ENCODE measurements around the gene PTPRN2. TPM values are rescaled to one million over a fixed set of nuclear protein-coding genes. Genes with fewer than 3 reads are reported as not detected.
"Not testable (repeated sequence)": the region's sequence is repeated elsewhere in the genome, so short reads cannot be mapped to it uniquely, and the experiment has no call there.

Gene PTPRN2
- total and polyA plus RNA-seq, 8 donors: 4.9 to 136 (median 46.8) TPM

DNA sequence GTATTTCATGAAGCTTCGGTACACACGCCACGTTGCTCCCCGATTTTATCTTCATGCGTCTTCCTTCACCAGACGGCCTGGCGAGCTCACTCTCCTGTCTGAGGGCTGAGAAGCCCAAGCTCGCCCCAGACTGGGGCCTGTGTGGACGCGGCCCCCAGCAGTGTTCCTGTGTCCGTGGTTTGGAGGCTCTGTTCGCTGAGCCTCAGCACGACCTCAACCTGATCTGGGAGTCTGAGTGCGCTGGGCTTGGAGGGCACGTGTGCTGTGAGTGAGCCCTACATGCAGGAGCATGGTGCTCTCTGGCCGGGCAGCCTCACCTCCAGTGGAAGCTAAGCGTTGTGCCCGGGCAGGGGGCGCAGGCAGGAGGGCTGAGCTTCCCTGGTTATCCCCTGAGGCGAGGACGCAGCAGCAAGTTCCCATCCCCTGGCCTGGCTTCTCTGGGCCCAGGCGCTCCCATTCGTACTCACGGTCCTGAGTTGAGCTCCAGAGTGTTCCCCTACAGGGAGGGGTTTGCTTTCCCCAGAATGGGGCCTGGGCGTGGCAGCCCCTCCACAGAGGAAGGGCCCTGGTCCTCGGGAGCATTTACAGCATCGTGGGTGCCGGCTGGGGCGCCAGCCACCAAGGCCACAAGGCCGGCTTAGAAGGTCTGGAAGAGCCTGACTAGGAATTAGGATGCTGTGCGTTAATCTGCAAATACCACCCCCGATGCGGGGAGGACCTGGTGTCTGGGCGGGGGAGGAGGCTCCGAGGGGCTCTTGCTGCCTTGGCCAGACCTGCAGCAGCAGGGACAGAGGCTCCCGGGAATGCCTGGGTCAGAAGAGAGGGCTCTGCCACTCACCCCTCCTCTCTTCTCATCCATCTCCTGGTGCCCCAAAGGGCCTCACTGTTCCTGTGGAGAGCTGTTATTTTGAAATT is 850.2 kb downstream of the PTPRN2 start:
- WGBS, 5 donors: 80 to 88% (median 85%) methylated on average over 25 to 36 of the region's 36 CpGs
- no peak overlapping the region for H3K4me3 ChIP-seq
- peaks cover 0 to 21% (median 0%) of the 10 kb centered on the region in 3 donors for H3K27me3 ChIP-seq

GRCh38 chr7:157736341-157736740 is 851.3 kb downstream of the PTPRN2 start:
- intact Hi-C loops (cut with DNase I; ENCODE audit: low total_unique reads): no loop called here
- Histone ChIP-seq H3K4me1 (no peaks in the 10 kb centered on the region), H3K9me3 (no peaks in the 10 kb centered on the region), H3K4me3 (no peak overlapping the region), H3K27me3 (peaks cover 0 to 21% (median 0%) of the 10 kb centered on the region in 3 donors), H3K36me3 (no peaks in the 10 kb centered on the region), H3K27ac (no peak overlapping the region)
- TF ChIP-seq POLR2AphosphoS5 (IDR thresholded peaks at IDR 0.05) (no peak), EP300 (IDR thresholded peaks at IDR 0.05) (no peak), CTCF (IDR thresholded peaks at IDR 0.05) (no peak), POLR2A (IDR thresholded peaks at IDR 0.05) (no peak)
- no peak for DNase-seq
- 87 to 94% (median 90%) methylated on average over 9 to 14 of the region's 14 CpGs for WGBS, 5 donors

More for the DNA sequence above, 850.2 kb downstream of the PTPRN2 start:
- no peaks in the 10 kb centered on the region for H3K9me3 ChIP-seq
- no peaks in the 10 kb centered on the region for H3K36me3 ChIP-seq
- no peak overlapping the region for H3K27ac ChIP-seq
- TF ChIP-seq POLR2AphosphoS5 (IDR thresholded peaks at IDR 0.05) (no peak), CTCF (IDR thresholded peaks at IDR 0.05) (no peak), POLR2A (IDR thresholded peaks at IDR 0.05) (no peak)
- DNase-seq: no peak
- intact Hi-C loops (cut with DNase I; ENCODE audit: low total_unique reads): no loop called here
- no peaks in the 10 kb centered on the region for H3K4me1 ChIP-seq

DNA sequence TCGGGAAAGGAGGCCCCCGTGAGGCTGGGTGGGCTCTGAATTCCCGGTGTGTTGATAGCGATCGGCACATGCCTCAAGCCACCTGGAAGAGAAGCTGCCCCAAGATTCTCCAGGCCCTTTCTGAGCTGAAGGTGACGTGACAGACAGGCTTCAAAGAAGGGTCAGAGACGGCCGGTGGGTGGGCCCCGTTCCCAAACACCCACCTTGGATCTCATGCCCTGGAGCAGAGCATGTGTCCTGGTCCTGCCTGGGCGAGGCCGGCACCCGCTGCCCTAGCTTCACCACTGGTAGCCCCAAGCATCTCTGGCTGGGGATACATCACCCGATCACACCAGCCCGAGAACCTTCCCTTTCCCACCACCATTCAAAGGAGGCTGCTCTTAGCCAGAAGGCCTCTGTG is 851.8 kb downstream of the PTPRN2 start:
- Histone ChIP-seq H3K27me3 (peaks cover 0 to 21% (median 0%) of the 10 kb centered on the region in 3 donors), H3K27ac (no peak overlapping the region), H3K4me3 (no peak overlapping the region), H3K36me3 (no peaks in the 10 kb centered on the region), H3K4me1 (no peaks in the 10 kb centered on the region), H3K9me3 (no peaks in the 10 kb centered on the region)
- no peak for DNase-seq
- TF ChIP-seq POLR2AphosphoS5 (IDR thresholded peaks at IDR 0.05) (no peak), EP300 (IDR thresholded peaks at IDR 0.05) (no peak), CTCF (IDR thresholded peaks at IDR 0.05) (no peak), POLR2A (IDR thresholded peaks at IDR 0.05) (no peak)
- intact Hi-C loops (cut with DNase I; ENCODE audit: low total_unique reads): no loop called here
- WGBS, 5 donors: 90 to 99% (median 94%) methylated on average over 11 to 14 of the region's 14 CpGs

DNA sequence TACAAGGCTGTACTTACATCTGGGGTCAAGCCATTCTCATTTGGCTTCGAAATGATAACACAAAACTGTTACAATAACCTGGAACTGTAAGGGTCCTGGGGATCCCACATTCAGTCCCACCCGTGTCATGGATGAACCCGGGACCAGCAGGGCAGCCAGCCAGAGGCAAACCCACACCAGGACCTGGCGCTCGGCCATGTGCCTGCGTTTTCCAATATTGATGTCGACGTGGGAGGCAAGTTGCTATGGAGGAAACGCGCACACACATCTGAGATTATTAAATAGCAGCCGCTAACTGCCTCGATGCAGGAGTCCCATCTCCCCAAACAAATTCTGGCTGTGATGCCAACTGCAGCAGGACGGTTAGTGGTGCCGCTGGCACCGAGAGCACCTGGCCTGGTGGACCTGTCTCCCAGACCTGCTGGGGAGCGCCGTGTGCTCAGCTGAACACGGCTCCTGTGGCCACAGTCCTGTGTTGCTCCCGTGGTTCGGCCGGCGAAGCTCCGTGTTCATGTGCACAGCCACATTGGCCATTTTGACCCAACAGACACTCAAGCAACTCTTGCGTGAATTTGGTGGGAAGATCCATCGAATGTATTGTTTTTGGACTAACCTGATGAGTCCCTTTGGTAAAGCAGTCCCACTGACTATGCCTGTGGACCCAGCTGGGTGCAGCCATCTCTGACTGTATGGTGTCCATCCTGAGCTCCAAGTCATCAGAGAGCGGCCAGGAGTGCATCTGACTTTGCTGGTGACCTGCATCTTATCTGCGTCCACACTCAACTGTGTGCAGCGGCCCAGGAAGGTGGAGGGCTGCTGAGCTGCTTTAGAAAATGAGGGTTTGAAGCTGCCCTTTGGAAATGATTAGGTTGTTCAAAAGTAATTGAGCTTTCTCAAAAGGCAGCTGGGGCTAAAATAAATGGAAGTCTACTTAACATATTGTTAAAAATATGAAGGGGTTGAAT is 852.7 kb downstream of the PTPRN2 start:
- Histone ChIP-seq H3K27ac (no peak overlapping the region), H3K4me1 (no peaks in the 10 kb centered on the region), H3K4me3 (no peak overlapping the region), H3K27me3 (peaks cover 0 to 15% (median 0%) of the 10 kb centered on the region in 3 donors), H3K9me3 (no peaks in the 10 kb centered on the region), H3K36me3 (no peaks in the 10 kb centered on the region)
- WGBS, 5 donors: 89 to 92% (median 91%) methylated on average over 28 of the region's 28 CpGs
- no peak for DNase-seq
- TF ChIP-seq POLR2AphosphoS5 (IDR thresholded peaks at IDR 0.05) (no peak), POLR2A (IDR thresholded peaks at IDR 0.05) (no peak), CTCF (IDR thresholded peaks at IDR 0.05) (no peak), EP300 (IDR thresholded peaks at IDR 0.05) (no peak)
- intact Hi-C loops (cut with DNase I; ENCODE audit: low total_unique reads): no loop called here

- H3K4me3 ChIP-seq; H3K4me1 ChIP-seq; DNase-seq; H3K27ac ChIP-seq; H3K9me3 ChIP-seq; H3K36me3 ChIP-seq; intact Hi-C loops (cut with DNase I; ENCODE audit: low total_unique reads): not testable (repeated sequence)
- H3K27me3 ChIP-seq: peaks cover 0 to 19% (median 0%) of the 10 kb centered on the region in 3 donors
- 83 to 96% (median 94%) methylated on average over 12 to 33 of the region's 33 CpGs for WGBS, 5 donors
Measured at GRCh38 chr7:157733760-157734395, 853.7 kb downstream of the PTPRN2 start.
